C4-2B (cell line): ENCODE data around the gene RMDN2.

Experiments
- H3K27ac ChIP-seq: fragments of 450-650 bp; 2 replicates; pipeline ENCODE4 v1.5.1; 2017
- CTCF ChIP-seq: fragments of 450-650 bp; conservative IDR thresholded peaks from 2 replicates; pipeline ENCODE4 v1.5.1; 2017; ENCODE audit warnings: mild to moderate bottlenecking
- ZFX ChIP-seq: fragments of 450-650 bp; IDR thresholded peaks from 2 replicates; pipeline ENCODE4 v1.6.1; 2017

The RMDN2 gene

GRCh38 chr2:38028829-38029228 lies 103.7 kb downstream of the RMDN2 start:
- no peak overlapping the region for H3K27ac ChIP-seq
- no peak for TF ChIP-seq ZFX
- no peak for TF ChIP-seq CTCF

- TF ChIP-seq CTCF: no peak
- no peak for TF ChIP-seq ZFX
- no peak overlapping the region for H3K27ac ChIP-seq
Measured at GRCh38 chr2:38029512-38029911, 104.4 kb downstream of the RMDN2 start.

- no peak for TF ChIP-seq ZFX
- no peak for TF ChIP-seq CTCF
- H3K27ac ChIP-seq: no peak overlapping the region
Measured at GRCh38 chr2:38030635-38031355, 105.7 kb downstream of the RMDN2 start.

- TF ChIP-seq ZFX: no peak
- TF ChIP-seq CTCF: no peak
- H3K27ac ChIP-seq: no peak overlapping the region
Measured at GRCh38 chr2:38032946-38033345, 107.9 kb downstream of the RMDN2 start.

GRCh38 chr2:38033646-38034045 lies 108.6 kb downstream of the RMDN2 start:
- no peak overlapping the region for H3K27ac ChIP-seq
- no peak for TF ChIP-seq ZFX
- no peak for TF ChIP-seq CTCF

GRCh38 chr2:38035968-38036367 lies 110.9 kb downstream of the RMDN2 start:
- TF ChIP-seq CTCF (no peak), ZFX (no peak)
- H3K27ac ChIP-seq: no peak overlapping the region

- no peak overlapping the region for H3K27ac ChIP-seq
- no peak for TF ChIP-seq ZFX
- TF ChIP-seq CTCF: no peak
Measured at GRCh38 chr2:38037325-38037724, 112.2 kb downstream of the RMDN2 start.
